Thoracic aorta endothelial cell (primary cell): Measurements from ENCODE around the gene SLC35E2B. TPM values are rescaled to one million over a fixed set of nuclear protein-coding genes. Genes with fewer than 3 reads are reported as not detected.

Source experiments
- total RNA-seq: library from RNA; depleted of rRNA; stranded (reverse); fragments of >200 nt; gene quantifications from 2 replicates; pipeline ENCODE4 v1.2.3, GENCODE V29; 2012

Gene SLC35E2B
- 27.7 and 37.2 TPM in 2 replicates for total RNA-seq

GRCh38 chr1:1692714-1693647, at the start of gene SLC35E2B:
Gene SLC35E2B, minus strand, starts transcription at chr1:1692795. Its CDS starts 16,096 bp downstream, at chr1:1676699.

GRCh38 chr1:1724035-1724864, 31.7 kb upstream of the SLC35E2B start, which contains the start of gene CDK11A:
Gene CDK11A, minus strand, starts transcription at chr1:1724357. Its CDS starts 1,539 bp downstream, at chr1:1722818.

GRCh38 chr1:1658583-1659549, 33.7 kb downstream of the SLC35E2B start, which contains the start of gene CDK11B:
Gene CDK11B, minus strand, starts transcription at chr1:1659004. Its CDS starts 1,519 bp downstream, at chr1:1657485.

GRCh38 chr1:1631782-1632420, 60.7 kb downstream of the SLC35E2B start, which contains the start of gene MMP23B:
Gene MMP23B, plus strand, starts transcription at chr1:1632173. Its CDS starts 46 bp downstream, at chr1:1632219.

GRCh38 chr1:1615256-1616044, 77.1 kb downstream of the SLC35E2B start, which contains the start of gene MIB2:
Gene MIB2, plus strand, starts transcription at chr1:1615500. Its CDS starts 7,953 bp downstream, at chr1:1623453.

Other genes with a start within 250 kb of the SLC35E2B start
- gene ATAD3C, start 243.1 kb downstream of the SLC35E2B start, total RNA-seq: not detected in 2 replicates
- gene ATAD3B, start 221.0 kb downstream of the SLC35E2B start, total RNA-seq: 33.0 and 38.4 TPM in 2 replicates
- 46.1 TPM in 2 replicates for gene ATAD3A, start 180.6 kb downstream of the SLC35E2B start, total RNA-seq
- gene TMEM240, start 152.2 kb downstream of the SLC35E2B start, total RNA-seq: 3.5 and 4.0 TPM in 2 replicates
- gene SSU72, start 117.9 kb downstream of the SLC35E2B start, total RNA-seq: 84.0 and 84.4 TPM in 2 replicates
- 0.65 and 0.80 TPM in 2 replicates for gene FNDC10, start 92.7 kb downstream of the SLC35E2B start, total RNA-seq
- 23.3 and 25.3 TPM in 2 replicates for gene MIB2, start 77.3 kb downstream of the SLC35E2B start, total RNA-seq
- 0.13 and 0.29 TPM in 2 replicates for gene MMP23B, start 60.6 kb downstream of the SLC35E2B start, total RNA-seq
- gene CDK11B, start 33.8 kb downstream of the SLC35E2B start, total RNA-seq: 10.5 and 11.8 TPM in 2 replicates
- gene CDK11A, start 31.6 kb upstream of the SLC35E2B start, total RNA-seq: 13.3 and 17.7 TPM in 2 replicates
- 64.9 and 70.7 TPM in 2 replicates for gene NADK, start 85.7 kb upstream of the SLC35E2B start, total RNA-seq
- 170 and 177 TPM in 2 replicates for gene GNB1, start 198.3 kb upstream of the SLC35E2B start, total RNA-seq
- gene CALML6, start 222.5 kb upstream of the SLC35E2B start, total RNA-seq: 0.40 TPM in 1 of 2 replicates, not detected in the other
- 0.66 and 1.7 TPM in 2 replicates for gene TMEM52, start 226.5 kb upstream of the SLC35E2B start, total RNA-seq